Duodenal mucosa (tissue), 2 donors: Measurements from ENCODE around the gene NFE2L3.

ENCODE experiments used
- H3K27ac ChIP-seq: one replicate; pipeline ENCODE4 v1.7.0; 2013; ENCODE audit warnings: low read depth, low read length
- H3K27me3 ChIP-seq, 2 donors: one replicate each; pipeline ENCODE4 v1.7.0; 2013; ENCODE audit warnings: low read length in 2 of 2, control low read depth in 1 of 2; ENCODE audit not compliant: insufficient read depth in 2 of 2, control insufficient read depth in 1 of 2
- H3K36me3 ChIP-seq, 2 donors: one replicate each; pipeline ENCODE4 v1.7.0; 2013; ENCODE audit warnings: low read length in 2 of 2, control low read depth in 1 of 2; ENCODE audit not compliant: insufficient read depth in 2 of 2, control insufficient read depth in 1 of 2
- H3K4me1 ChIP-seq, 2 donors: one replicate each; pipeline ENCODE4 v1.7.0; 2013; ENCODE audit warnings: low read length in 2 of 2, control low read depth in 1 of 2; ENCODE audit not compliant: insufficient read depth in 2 of 2, control insufficient read depth in 1 of 2
- H3K4me3 ChIP-seq, 2 donors: one replicate each; pipeline ENCODE4 v1.7.0; 2013; ENCODE audit warnings: low read length in 2 of 2, low read depth in 1 of 2
- H3K9ac ChIP-seq, 2 donors: one replicate each; pipeline ENCODE4 v1.7.0; 2013; ENCODE audit warnings: low read length in 2 of 2, low read depth in 1 of 2
- H3K9me3 ChIP-seq, 2 donors: one replicate each; pipeline ENCODE4 v1.7.0; 2013; ENCODE audit warnings: low read length in 2 of 2, control low read depth in 1 of 2; ENCODE audit not compliant: control insufficient read depth in 1 of 2

Gene NFE2L3, protein sequence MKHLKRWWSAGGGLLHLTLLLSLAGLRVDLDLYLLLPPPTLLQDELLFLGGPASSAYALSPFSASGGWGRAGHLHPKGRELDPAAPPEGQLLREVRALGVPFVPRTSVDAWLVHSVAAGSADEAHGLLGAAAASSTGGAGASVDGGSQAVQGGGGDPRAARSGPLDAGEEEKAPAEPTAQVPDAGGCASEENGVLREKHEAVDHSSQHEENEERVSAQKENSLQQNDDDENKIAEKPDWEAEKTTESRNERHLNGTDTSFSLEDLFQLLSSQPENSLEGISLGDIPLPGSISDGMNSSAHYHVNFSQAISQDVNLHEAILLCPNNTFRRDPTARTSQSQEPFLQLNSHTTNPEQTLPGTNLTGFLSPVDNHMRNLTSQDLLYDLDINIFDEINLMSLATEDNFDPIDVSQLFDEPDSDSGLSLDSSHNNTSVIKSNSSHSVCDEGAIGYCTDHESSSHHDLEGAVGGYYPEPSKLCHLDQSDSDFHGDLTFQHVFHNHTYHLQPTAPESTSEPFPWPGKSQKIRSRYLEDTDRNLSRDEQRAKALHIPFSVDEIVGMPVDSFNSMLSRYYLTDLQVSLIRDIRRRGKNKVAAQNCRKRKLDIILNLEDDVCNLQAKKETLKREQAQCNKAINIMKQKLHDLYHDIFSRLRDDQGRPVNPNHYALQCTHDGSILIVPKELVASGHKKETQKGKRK

DNA sequence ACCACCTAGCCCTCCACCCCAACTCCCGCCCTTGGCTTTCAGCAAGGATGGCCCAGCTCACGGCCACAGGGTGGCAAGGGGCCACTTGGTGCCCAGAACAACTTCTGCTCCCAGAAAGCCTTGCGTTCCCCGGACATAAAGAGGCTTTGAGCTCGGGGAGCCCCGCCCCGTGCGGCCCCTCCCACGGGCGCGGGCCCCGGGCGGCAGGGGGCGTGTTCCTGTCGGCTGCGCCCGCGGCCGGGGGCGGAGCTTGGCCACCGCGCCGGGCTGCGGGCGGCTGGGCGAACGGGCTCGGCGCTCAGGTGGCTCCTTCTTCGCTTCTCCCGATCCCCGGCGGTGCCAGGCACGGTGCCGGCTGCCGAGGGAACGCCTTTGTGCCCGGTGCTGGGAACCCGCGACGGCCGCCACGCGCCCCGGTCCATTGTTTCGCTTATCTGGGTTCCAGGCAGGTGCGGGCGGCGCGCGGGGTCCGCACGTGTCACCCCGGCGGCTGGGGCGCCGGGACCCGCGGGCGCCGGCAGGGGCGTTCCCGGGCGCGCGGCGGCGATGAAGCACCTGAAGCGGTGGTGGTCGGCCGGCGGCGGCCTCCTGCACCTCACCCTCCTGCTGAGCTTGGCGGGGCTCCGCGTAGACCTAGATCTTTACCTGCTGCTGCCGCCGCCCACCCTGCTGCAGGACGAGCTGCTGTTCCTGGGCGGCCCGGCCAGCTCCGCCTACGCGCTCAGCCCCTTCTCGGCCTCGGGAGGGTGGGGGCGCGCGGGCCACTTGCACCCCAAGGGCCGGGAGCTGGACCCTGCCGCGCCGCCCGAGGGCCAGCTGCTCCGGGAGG is at the start of gene NFE2L3:
Gene NFE2L3, plus strand, starts transcription at position 246 of the 829 bp plus-strand sequence. Its CDS starts 301 bp downstream, at position 547.
- peak within 1 kb of the TSS; percentile 68 to 85 for H3K9ac ChIP-seq
- H3K27ac ChIP-seq = peak within 1 kb of the TSS; percentile 59

DNA sequence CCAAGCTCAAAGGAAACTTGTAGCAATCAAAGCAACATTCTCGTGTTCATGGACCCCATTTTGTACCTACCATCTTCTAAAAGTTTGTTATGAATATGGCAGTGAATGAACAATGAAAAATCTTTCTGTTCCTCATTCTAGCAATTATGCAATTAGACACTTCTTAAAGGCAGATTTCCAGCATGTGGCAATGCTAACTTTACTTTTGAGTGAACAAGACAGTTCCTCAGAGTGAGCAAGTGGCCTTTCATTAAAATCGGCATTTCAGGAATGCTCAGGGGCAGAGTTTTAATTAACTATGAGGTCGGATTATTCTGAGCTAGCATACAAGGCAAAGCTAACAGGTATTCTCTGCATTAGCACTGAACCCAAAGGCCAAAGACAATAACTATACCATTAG is 48.4 kb upstream of the NFE2L3 start:
- no peak overlapping the region for H3K9ac ChIP-seq
- H3K9me3 ChIP-seq = no peaks in the 10 kb centered on the region
- no peak overlapping the region for H3K4me3 ChIP-seq
- H3K27me3 ChIP-seq = no peaks in the 10 kb centered on the region
- no peaks in the 10 kb centered on the region for H3K4me1 ChIP-seq
- no peaks in the 10 kb centered on the region for H3K36me3 ChIP-seq
- no peak overlapping the region for H3K27ac ChIP-seq

More for the DNA sequence above, at the start of gene NFE2L3:
- H3K4me3 ChIP-seq = peak within 1 kb of the TSS; percentile 76 to 84
- H3K9me3 ChIP-seq = no peaks in the 10 kb centered on the region
- H3K36me3 ChIP-seq = no peaks in the 10 kb centered on the region
- peaks cover 31 to 37% of the 10 kb centered on the region in 2 donors for H3K4me1 ChIP-seq
- no peaks in the 10 kb centered on the region for H3K27me3 ChIP-seq

- Histone ChIP-seq H3K27me3 (no peaks in the 10 kb centered on the region), H3K27ac (no peak overlapping the region), H3K9ac (no peak overlapping the region), H3K4me1 (no peaks in the 10 kb centered on the region), H3K4me3 (no peak overlapping the region), H3K9me3 (no peaks in the 10 kb centered on the region), H3K36me3 (no peaks in the 10 kb centered on the region)
These were observed 46.8 kb upstream of the NFE2L3 start for GRCh38 chr7:26105236-26105635.

DNA sequence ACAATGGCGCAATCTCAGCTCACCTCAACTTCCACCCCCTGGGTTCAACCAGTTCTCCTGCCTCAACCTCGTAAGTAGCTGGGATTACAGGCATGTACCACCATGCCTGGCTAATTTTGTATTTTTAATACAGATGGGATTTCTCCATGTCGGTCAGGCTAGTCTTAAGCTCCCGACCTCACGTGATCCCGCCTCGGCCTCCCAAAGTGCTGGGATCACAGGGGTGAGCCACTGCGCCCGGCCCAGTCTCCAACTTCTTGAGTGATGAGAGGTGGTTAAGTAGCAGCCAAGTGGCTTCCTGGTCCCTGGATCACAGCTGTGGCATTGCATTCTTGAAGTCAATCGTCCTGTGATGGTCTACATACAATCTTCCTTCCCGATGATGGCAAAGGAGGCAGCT is 46.1 kb upstream of the NFE2L3 start:
- no peaks in the 10 kb centered on the region for H3K27me3 ChIP-seq
- H3K36me3 ChIP-seq = no peaks in the 10 kb centered on the region
- H3K4me3 ChIP-seq = no peak overlapping the region
- no peak overlapping the region for H3K27ac ChIP-seq
- no peaks in the 10 kb centered on the region for H3K4me1 ChIP-seq
- no peaks in the 10 kb centered on the region for H3K9me3 ChIP-seq
- H3K9ac ChIP-seq = no peak overlapping the region

DNA sequence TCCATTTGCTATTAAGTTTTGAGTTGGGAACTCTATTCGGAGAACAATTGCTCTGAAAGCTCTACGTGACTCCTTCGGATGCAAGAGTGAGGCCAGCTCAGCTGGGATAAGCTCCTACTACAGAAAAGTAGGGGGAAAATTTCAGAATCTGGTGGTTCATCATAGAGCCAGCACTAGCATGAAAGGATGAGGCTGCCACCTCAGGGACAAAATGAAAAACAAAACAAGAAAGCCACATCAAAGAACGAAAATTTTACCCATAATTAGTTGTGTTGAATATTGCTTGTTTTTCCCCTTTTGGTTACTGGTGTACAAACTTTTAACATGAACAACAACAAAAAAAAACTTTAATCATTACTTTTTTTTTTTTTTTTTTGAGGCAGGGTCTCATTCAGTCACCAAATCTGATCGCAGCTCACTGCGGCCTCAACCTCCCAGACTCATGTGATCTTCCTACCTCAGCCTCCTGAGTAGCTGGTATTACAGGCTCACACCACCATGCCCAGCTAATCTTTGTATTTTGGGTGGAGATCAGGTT is 39.7 kb upstream of the NFE2L3 start:
- H3K27me3 ChIP-seq = no peaks in the 10 kb centered on the region

DNA sequence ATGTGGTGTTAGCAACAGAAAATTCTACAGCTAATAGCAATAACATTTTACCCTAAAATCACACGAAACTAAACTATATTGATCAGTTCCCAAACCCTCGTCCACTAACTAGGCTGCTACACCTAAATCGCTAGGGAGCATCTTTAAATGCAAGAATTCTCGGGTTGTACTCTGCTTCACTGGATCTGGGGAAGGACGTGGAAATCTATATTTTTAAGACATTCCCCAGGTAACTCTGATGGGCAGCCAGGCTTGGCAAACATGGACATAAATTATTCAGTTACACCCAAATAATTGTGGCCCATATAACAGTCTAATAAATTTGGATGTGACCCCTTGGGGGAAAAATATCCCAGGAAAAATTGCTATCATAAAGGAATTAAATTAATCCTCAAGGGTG is 36.3 kb upstream of the NFE2L3 start:
- Histone ChIP-seq H3K9ac (no peak overlapping the region), H3K9me3 (no peaks in the 10 kb centered on the region), H3K27ac (no peak overlapping the region), H3K36me3 (no peaks in the 10 kb centered on the region), H3K27me3 (peaks cover 0 to 4% of the 10 kb centered on the region in 2 donors), H3K4me3 (no peak overlapping the region), H3K4me1 (no peaks in the 10 kb centered on the region)

More for the DNA sequence above, 39.7 kb upstream of the NFE2L3 start:
- Histone ChIP-seq H3K4me1 (no peaks in the 10 kb centered on the region), H3K4me3 (no peak overlapping the region), H3K36me3 (no peaks in the 10 kb centered on the region), H3K9ac (no peak overlapping the region), H3K9me3 (no peaks in the 10 kb centered on the region), H3K27ac (no peak overlapping the region)

DNA sequence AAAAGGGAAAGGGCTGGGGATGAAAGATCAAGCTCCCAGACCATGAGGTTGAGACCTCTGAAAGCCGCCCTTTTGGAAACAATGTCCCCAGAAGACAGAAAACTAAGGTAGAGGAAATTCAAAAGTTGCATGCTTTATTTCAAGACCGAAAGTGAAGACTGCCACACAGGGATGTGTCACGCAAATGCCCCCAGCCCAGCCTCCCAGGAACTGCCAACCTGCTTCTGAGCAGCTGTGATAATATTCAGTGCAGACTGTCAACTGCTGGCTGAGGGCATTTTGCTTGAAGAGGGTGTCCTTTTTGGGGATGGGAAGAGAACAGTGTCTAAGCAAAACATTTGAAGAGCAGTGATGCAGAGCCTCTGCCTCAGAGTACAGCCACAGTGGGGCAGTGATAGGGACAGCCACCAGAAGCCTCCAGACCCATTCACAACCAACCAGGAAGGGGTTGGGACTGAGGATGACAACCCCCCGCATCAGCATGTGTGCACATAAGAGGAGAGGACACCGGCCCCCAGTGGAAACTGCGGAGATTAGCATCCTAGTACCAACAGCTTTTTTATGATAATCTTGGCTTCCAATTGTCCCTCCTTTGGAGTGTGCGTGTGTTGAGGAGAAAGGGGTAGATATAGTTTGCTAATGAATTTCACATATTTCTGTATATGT is 34.7 kb upstream of the NFE2L3 start:
- H3K9ac ChIP-seq = no peak overlapping the region
- no peaks in the 10 kb centered on the region for H3K9me3 ChIP-seq
- no peak overlapping the region for H3K4me3 ChIP-seq
- H3K4me1 ChIP-seq = no peaks in the 10 kb centered on the region
- H3K27me3 ChIP-seq = peaks cover 0 to 4% of the 10 kb centered on the region in 2 donors
- no peak overlapping the region for H3K27ac ChIP-seq
- no peaks in the 10 kb centered on the region for H3K36me3 ChIP-seq

DNA sequence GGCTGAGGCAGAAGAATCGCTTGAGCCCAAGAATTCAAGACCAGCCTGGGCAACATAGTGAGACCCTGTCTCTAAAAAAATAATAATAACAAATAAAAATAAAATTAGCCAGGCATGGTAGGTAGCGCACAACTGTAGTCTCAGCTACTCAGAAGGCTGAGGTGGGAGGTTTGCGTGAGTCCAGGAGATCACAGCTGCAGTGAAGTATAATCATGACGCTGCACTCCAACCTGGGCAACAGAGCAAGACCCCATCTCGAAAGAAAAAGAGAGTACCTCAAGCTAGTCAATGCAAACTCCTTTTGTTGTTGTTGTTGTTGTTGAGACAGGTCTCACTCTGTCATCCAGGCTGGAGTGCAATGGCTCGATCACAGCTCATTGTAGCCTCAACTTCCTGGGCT is 34.0 kb upstream of the NFE2L3 start:
- no peaks in the 10 kb centered on the region for H3K9me3 ChIP-seq
- H3K9ac ChIP-seq = no peak overlapping the region
- peaks cover 0 to 4% of the 10 kb centered on the region in 2 donors for H3K27me3 ChIP-seq
- H3K4me1 ChIP-seq = no peaks in the 10 kb centered on the region
- no peak overlapping the region for H3K27ac ChIP-seq
- no peak overlapping the region for H3K4me3 ChIP-seq
- H3K36me3 ChIP-seq = no peaks in the 10 kb centered on the region

DNA sequence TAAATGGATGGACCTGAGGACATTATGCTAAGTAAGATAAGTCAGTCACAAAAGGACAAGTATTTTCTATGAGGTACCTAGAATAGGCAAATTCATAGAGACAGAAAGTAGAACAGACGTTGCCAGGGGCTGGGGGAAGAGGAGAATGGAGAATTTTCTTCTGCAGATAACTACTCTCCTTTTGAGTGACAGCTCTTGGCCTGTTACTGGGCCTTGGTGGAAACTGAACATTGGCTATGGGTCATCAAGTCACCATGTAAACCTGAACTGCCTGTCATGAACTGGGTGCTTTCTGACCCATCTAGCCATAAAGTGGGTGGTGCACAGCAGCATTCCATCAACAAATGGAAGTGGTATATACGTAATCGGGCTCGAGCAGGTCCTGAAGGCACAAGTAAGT is 29.3 kb upstream of the NFE2L3 start:
- Histone ChIP-seq H3K9me3 (no peaks in the 10 kb centered on the region), H3K4me3 (no peak overlapping the region), H3K9ac (no peak overlapping the region), H3K27me3 (peaks cover 0 to 4% of the 10 kb centered on the region in 2 donors), H3K36me3 (no peaks in the 10 kb centered on the region), H3K4me1 (no peaks in the 10 kb centered on the region), H3K27ac (no peak overlapping the region)
